ENCODE measurements around the gene MAPK8IP3.

The MAPK8IP3 gene

GRCh38 chr16:1777375-1778199 lies 71.6 kb downstream of the MAPK8IP3 start:
- Histone ChIP-seq H4K91ac (ENCODE audit: low read depth, low read length, poor library complexity) (no peak overlapping the region), H3K27me3 (ENCODE audit: control insufficient read depth in 3 of 3, insufficient read depth in 3 of 3, low read depth in 1 of 3, low read length in 3 of 3) (no peaks in the 10 kb centered on the region), H2BK5ac (ENCODE audit: low read length) (no peak overlapping the region), H3K4me1 (ENCODE audit: control insufficient read depth in 2 of 2, insufficient read depth in 1 of 2, low read depth in 1 of 2, low read length in 2 of 2) (peaks cover 7 to 15% of the 10 kb centered on the region in 2 donors), H2AFZ (ENCODE audit: low read length) (no peak overlapping the region), H3K4me2 (ENCODE audit: insufficient read depth, low read length, poor library complexity, severe bottlenecking) (no peak overlapping the region), H2AK5ac (ENCODE audit: low read depth, low read length) (no peak overlapping the region), H3K9ac (ENCODE audit: low read depth, low read length, poor library complexity) (no peak overlapping the region), H2BK15ac (ENCODE audit: low read length) (no peak overlapping the region), H3K9me3 (replicated peaks in 1 of 2; ENCODE audit: control insufficient read depth in 2 of 2, insufficient read depth in 1 of 2, low read depth in 1 of 2, low read length in 2 of 2) (no peaks in the 10 kb centered on the region), H3K27ac (replicated peaks; ENCODE audit: low read length) (no peak overlapping the region), H3K79me1 (ENCODE audit: low read depth, low read length) (peaks cover 37% of the 10 kb centered on the region), H3K14ac (ENCODE audit: low read length) (no peak overlapping the region), H2BK12ac (ENCODE audit: low read length) (no peak overlapping the region), H3K4ac (ENCODE audit: low read length) (no peak overlapping the region), H3K23ac (ENCODE audit: low read depth, low read length, poor library complexity) (peak overlapping the region; percentile 85), H3K36me3 (replicated peaks in 1 of 2; ENCODE audit: control insufficient read depth in 2 of 2, insufficient read depth in 2 of 2, low read length in 2 of 2) (peaks cover 32 to 65% of the 10 kb centered on the region in 2 donors), H2BK120ac (ENCODE audit: low read depth, low read length) (no peak overlapping the region), H3K4me3 (ENCODE audit: low read length in 2 of 2) (no peak overlapping the region), H3K18ac (ENCODE audit: low read length) (no peak overlapping the region), H4K8ac (ENCODE audit: low read depth, low read length) (no peak overlapping the region)
- DNase-seq (ENCODE audit: low spot score) = no peak
- no CpG with 5 or more reads among the region's 36 CpGs for WGBS, 2 donors (ENCODE audit: extremely low coverage in 2 of 2, insufficient read length in 2 of 2, insufficient replicate concordance in 1 of 2)

DNA sequence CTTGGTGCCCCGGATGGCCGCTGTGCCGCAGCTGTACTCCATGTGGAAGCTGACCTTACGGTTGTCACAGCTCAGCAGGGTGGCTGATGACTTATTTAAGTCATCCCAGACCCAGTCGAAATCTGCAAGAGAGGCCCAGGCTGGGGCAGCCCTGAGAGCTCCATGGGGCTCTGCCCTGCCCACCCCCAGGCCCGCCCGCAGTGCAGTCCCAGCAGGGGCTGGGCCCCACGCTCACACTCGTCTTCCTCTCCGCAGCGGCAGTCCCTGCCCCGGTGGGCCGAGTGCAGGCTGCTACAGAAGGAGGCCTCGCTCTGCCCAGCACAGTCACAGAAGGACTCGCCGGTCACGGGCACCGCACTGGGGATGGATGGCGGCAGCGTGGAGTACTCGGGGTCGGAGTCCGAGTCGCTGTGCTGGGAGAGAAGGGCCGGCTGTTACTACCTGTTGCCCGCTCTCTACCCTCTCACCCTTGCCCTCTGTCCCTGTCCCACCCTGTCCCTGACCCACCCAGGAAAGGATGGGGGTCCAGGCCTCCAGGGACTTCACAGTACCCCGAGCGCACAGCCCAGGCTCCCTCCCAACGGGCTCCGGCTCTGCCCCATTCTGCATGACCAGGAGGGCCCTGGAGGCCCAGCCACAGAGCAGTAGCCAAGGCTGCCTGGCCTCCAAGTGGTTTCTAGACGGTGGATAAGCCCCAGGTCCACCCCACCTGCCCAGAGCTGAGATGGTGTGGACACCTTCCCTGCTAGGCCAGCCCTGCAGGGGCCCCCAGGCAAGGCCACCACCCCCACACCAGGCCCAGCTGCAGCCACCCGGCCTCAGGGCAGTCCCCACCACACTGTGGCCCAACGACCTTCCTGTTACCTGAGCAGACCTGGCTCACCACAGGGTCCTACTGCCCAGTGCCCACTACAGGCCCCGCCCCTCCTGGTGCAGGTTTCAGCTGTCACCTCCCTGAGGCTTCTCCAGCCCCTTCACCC lies 72.5 kb downstream of the MAPK8IP3 start:
- H3K79me1 ChIP-seq (ENCODE audit: low read depth, low read length) = peaks cover 38% of the 10 kb centered on the region
- no peaks in the 10 kb centered on the region for H3K27me3 ChIP-seq (ENCODE audit: control insufficient read depth in 3 of 3, insufficient read depth in 3 of 3, low read depth in 1 of 3, low read length in 3 of 3)
- no peak overlapping the region for H2BK15ac ChIP-seq (ENCODE audit: low read length)
- peak overlapping the region; percentile 78 for H3K9ac ChIP-seq (ENCODE audit: low read depth, low read length, poor library complexity)
- peak overlapping the region; percentile 96 for H3K23ac ChIP-seq (ENCODE audit: low read depth, low read length, poor library complexity)
- no peak overlapping the region for H2AK5ac ChIP-seq (ENCODE audit: low read depth, low read length)
- H3K27ac ChIP-seq (replicated peaks; ENCODE audit: low read length) = no peak overlapping the region
- no peak overlapping the region for H3K14ac ChIP-seq (ENCODE audit: low read length)
- peaks cover 7 to 15% of the 10 kb centered on the region in 2 donors for H3K4me1 ChIP-seq (ENCODE audit: control insufficient read depth in 2 of 2, insufficient read depth in 1 of 2, low read depth in 1 of 2, low read length in 2 of 2)
- H4K91ac ChIP-seq (ENCODE audit: low read depth, low read length, poor library complexity) = no peak overlapping the region
- no peak for DNase-seq (ENCODE audit: low spot score)
- peak overlapping the region; percentile 41 for H2BK12ac ChIP-seq (ENCODE audit: low read length)
- no peak overlapping the region for H2BK120ac ChIP-seq (ENCODE audit: low read depth, low read length)
- H2AFZ ChIP-seq (ENCODE audit: low read length) = no peak overlapping the region
- no peak overlapping the region for H3K4me2 ChIP-seq (ENCODE audit: insufficient read depth, low read length, poor library complexity, severe bottlenecking)
- no peaks in the 10 kb centered on the region for H3K9me3 ChIP-seq (replicated peaks in 1 of 2; ENCODE audit: control insufficient read depth in 2 of 2, insufficient read depth in 1 of 2, low read depth in 1 of 2, low read length in 2 of 2)
- peaks cover 32 to 65% of the 10 kb centered on the region in 2 donors for H3K36me3 ChIP-seq (replicated peaks in 1 of 2; ENCODE audit: control insufficient read depth in 2 of 2, insufficient read depth in 2 of 2, low read length in 2 of 2)
- H3K4ac ChIP-seq (ENCODE audit: low read length) = no peak overlapping the region
- H4K8ac ChIP-seq (ENCODE audit: low read depth, low read length) = peak overlapping the region; percentile 43
- no peak overlapping the region for H2BK5ac ChIP-seq (ENCODE audit: low read length)
- H3K4me3 ChIP-seq (ENCODE audit: low read length in 2 of 2) = no peak overlapping the region
- no peak overlapping the region for H3K18ac ChIP-seq (ENCODE audit: low read length)
- WGBS, 2 donors (ENCODE audit: extremely low coverage in 2 of 2, insufficient read length in 2 of 2, insufficient replicate concordance in 1 of 2) = no CpG with 5 or more reads among the region's 34 CpGs

- H3K27ac ChIP-seq (replicated peaks; ENCODE audit: low read length) = no peak overlapping the region
- peak overlapping the region; percentile 40 for H2AK5ac ChIP-seq (ENCODE audit: low read depth, low read length)
- no peak overlapping the region for H3K9ac ChIP-seq (ENCODE audit: low read depth, low read length, poor library complexity)
- H3K27me3 ChIP-seq (ENCODE audit: control insufficient read depth in 3 of 3, insufficient read depth in 3 of 3, low read depth in 1 of 3, low read length in 3 of 3) = no peaks in the 10 kb centered on the region
- no peak overlapping the region for H4K91ac ChIP-seq (ENCODE audit: low read depth, low read length, poor library complexity)
- H3K4me2 ChIP-seq (ENCODE audit: insufficient read depth, low read length, poor library complexity, severe bottlenecking) = no peak overlapping the region
- no peak overlapping the region for H2BK5ac ChIP-seq (ENCODE audit: low read length)
- peaks cover 34% of the 10 kb centered on the region for H3K79me1 ChIP-seq (ENCODE audit: low read depth, low read length)
- no peak overlapping the region for H2AFZ ChIP-seq (ENCODE audit: low read length)
- H3K4ac ChIP-seq (ENCODE audit: low read length) = no peak overlapping the region
- no CpG with 5 or more reads among the region's 8 CpGs for WGBS, 2 donors (ENCODE audit: extremely low coverage in 2 of 2, insufficient read length in 2 of 2, insufficient replicate concordance in 1 of 2)
- no peak overlapping the region for H3K18ac ChIP-seq (ENCODE audit: low read length)
- H3K4me3 ChIP-seq (ENCODE audit: low read length in 2 of 2) = no peak overlapping the region
- H3K23ac ChIP-seq (ENCODE audit: low read depth, low read length, poor library complexity) = peak overlapping the region; percentile 97
- H3K14ac ChIP-seq (ENCODE audit: low read length) = no peak overlapping the region
- H3K4me1 ChIP-seq (ENCODE audit: control insufficient read depth in 2 of 2, insufficient read depth in 1 of 2, low read depth in 1 of 2, low read length in 2 of 2) = peaks cover 7 to 11% of the 10 kb centered on the region in 2 donors
- no peak overlapping the region for H2BK12ac ChIP-seq (ENCODE audit: low read length)
- peaks cover 32 to 69% of the 10 kb centered on the region in 2 donors for H3K36me3 ChIP-seq (replicated peaks in 1 of 2; ENCODE audit: control insufficient read depth in 2 of 2, insufficient read depth in 2 of 2, low read length in 2 of 2)
- no peak for DNase-seq (ENCODE audit: low spot score)
- no peak overlapping the region for H2BK120ac ChIP-seq (ENCODE audit: low read depth, low read length)
- no peak overlapping the region for H2BK15ac ChIP-seq (ENCODE audit: low read length)
- peak overlapping the region; percentile 65 for H4K8ac ChIP-seq (ENCODE audit: low read depth, low read length)
- H3K9me3 ChIP-seq (replicated peaks in 1 of 2; ENCODE audit: control insufficient read depth in 2 of 2, insufficient read depth in 1 of 2, low read depth in 1 of 2, low read length in 2 of 2) = no peaks in the 10 kb centered on the region
These were observed 73.3 kb downstream of the MAPK8IP3 start for GRCh38 chr16:1779234-1779701.

Data from neuronal stem cell (in vitro differentiated cells).